Lung microvascular endothelial cell (primary cell): Measurements from ENCODE around the gene CYP27A1. TPM values are rescaled to one million over a fixed set of nuclear protein-coding genes. Genes with fewer than 3 reads are reported as not detected.
"Not testable (repeated sequence)": the region's sequence is repeated elsewhere in the genome, so short reads cannot be mapped to it uniquely, and the experiment has no call there.

Source experiments
- DNase-seq, 2 donors: peaks; one replicate each; pipeline versions ENCODE4 v3.0.0 to v3.0.0-alpha.2; 2010; ENCODE audit warnings: low read depth in 2 of 2
- total RNA-seq: library from RNA; depleted of rRNA; stranded (reverse); fragments of >200 nt; gene quantifications from 2 replicates; pipeline ENCODE4 v1.2.1, GENCODE V29; 2014

Gene CYP27A1
- total RNA-seq, 1 donor from 2014 or later = 7.1 TPM

DNA sequence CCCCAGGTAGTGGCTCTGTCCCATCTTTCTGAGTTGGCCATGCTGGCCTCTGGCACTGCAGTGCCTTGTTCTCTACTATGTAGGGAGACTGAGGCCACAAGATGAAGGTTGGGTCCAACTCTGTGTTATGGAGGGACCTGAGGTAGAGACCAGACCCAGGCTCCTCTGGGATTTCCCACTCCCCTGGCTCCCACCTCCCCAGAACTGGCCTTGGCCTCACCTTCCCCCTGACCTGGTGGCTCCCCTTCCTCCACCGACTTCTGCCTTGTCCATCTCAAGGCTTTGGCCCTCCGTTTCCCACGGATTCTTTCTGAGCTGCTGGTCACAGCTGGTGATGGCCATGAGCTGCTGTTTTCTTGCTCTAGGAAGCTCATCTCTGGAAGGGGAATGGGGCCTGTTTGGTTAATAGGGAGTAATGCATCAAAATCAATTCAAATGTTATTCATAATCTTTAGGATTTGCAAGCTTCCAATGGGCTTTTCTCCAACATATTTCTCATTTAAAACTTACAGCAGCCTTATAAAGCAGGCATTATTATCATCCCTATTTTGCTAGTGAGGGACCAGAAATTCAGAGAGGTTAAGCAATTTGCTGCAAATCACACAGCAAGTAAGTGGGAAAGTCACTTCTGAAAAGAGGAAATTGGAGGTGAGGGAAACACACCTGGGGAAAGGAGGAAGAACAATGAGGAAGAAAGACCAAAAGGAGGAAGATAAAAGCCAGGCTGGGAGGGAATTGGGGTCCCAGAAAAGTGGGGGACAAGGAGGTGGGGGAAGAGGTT, 48.8 kb downstream of the CYP27A1 start:
- DNase-seq = no peak

GRCh38 chr2:218831378-218831990, 49.5 kb downstream of the CYP27A1 start, which contains the start of gene PRKAG3:
TSS of gene PRKAG3 (minus strand) at chr2:218831803.
- no peak for DNase-seq

DNA sequence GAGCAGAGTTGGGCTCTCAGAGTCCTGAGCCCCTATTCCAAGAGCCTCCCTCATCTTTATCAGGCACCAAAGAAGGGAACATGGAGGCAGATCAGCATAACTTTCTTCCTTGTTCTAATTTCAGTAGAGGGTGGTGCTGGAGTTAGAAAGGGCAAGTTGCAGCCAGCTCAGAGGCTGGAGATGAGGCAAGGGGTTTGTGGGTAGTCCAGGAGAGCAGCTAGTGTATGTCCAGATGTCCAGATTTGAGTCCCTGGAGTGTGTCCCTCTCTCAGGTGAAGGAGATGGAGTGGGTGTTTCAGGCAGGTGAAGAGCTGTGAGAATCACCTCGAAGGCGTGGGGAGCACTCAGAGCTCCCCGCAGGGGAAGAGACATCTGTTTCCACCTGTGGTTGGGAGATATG, 50.1 kb downstream of the CYP27A1 start:
- no peak for DNase-seq

DNA sequence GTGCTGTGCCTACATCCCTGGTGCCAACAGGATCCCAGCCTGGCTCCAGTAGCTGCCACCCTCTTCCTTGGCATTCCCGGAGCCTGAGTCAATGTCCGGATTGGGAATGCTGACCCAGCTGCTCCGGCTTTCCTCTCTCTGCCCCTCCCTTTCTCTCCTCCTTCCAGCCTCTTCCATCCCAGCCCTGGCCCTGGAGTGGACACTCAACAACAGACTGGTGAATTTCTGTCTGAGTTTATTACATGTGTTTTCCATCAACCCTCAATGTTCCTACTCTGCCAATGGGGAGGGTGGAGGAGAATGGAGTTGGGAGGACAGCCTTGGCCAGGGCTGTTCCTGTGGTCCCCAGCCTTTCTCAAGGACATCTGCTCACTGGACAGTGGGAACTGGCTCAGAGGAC, 50.6 kb downstream of the CYP27A1 start:
- peak in 1 of 2 donors; percentile 53 for DNase-seq

- DNase-seq = peak in 1 of 2 donors; percentile 7
Measured at GRCh38 chr2:218833023-218833609, 51.2 kb downstream of the CYP27A1 start.

DNA sequence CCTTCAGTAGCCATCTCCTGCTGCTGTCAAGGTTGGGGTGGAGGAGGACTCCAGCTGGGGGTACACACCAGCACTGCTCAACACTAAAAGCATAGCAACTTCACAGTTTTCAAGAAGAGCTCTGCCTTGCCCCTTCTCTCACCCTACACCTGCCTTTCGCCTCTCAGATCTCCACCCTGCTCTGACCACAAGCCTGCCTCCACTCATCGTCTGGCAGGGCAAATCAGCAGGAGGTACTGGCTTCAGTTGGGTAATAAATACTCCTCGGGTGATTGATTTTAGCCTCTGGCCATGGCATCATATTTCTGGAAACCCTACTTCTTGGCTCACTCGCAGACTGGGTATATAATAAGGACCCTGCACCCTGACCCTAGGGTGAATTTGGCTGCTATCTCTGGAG, 52.7 kb downstream of the CYP27A1 start:
- DNase-seq = no peak

DNA sequence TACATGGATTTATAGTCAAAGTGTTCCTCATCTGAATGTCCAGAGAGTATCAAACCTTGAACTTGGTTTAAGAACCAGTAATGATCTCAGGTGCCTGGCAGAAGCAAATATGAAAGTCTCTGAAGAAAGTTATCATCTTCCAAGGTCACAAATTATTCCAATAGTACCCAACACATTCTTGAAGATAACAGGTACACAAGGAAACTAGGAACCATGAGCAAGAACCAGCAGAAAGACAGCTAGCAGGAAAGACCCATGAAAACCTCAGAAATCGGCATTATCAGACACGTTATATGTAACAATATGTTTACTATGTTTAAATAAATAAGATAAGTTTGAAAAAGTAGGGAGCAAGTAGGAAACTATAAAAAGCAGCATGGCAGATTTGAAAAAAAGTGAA, 55.5 kb downstream of the CYP27A1 start:
- no peak for DNase-seq

GRCh38 chr2:218839430-218839829, 57.5 kb downstream of the CYP27A1 start:
- DNase-seq = no peak

DNA sequence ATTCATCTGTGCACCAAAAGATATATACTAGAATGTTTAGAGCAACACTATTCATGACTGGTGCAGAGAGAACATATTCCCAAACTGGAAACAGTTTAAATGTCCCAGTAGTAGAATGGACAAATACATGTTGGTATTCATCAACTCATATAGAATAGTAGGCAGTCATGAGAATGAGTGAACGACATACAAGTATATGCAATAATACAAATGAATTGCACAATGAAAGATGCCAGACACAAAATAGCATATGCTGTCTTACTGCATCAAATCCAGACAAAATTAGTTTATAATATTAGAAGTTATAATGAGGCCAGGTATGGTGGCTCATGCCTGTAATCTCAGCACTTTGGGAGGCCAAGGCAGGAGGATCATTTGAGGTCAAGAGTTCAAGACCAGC, 57.9 kb downstream of the CYP27A1 start:
- no peak for DNase-seq

GRCh38 chr2:218844334-218844733, 62.4 kb downstream of the CYP27A1 start:
- DNase-seq = not testable (repeated sequence)

DNA sequence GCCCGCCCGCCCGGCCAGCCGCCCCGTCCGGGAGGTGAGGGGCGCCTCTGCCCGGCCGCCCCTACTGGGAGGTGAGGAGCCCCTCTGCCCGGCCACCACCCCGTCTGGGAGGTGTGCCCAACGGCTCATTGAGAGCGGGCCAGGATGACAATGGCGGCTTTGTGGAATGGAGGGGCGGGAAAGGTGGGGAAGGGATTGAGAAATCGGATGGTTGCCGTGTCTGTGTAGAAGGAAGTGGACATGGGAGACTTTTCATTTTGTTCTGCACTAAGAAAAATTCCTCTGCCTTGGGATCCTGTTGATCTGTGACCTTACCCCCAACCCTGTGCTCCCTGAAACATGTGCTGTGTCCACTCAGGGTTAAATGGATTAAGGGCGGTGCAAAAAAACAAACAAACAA, 65.0 kb downstream of the CYP27A1 start:
- not testable (repeated sequence) for DNase-seq

DNA sequence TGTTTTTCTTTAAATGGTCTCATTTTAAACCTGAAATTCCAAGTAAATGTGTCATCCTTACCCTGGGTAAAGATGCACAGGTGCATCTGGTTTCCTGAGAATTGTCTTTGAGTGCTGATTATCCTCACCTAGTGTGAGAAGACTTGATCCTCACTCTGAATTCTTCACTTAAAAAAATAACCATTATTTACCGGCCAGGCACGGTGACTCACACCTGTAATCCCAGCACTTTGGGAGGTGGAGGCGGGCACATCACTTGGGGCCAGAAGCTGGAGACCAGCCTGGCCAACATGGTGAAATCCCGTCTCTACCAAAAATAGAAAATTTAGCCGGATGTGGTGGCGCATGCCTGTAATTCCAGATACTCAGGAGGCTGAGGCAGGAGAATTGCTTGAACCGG, 67.8 kb downstream of the CYP27A1 start:
- DNase-seq = no peak

GRCh38 chr2:218850796-218851195, 68.8 kb downstream of the CYP27A1 start:
- no peak for DNase-seq

GRCh38 chr2:218851286-218851685, 69.3 kb downstream of the CYP27A1 start:
- DNase-seq = no peak

GRCh38 chr2:218852911-218853667, 71.1 kb downstream of the CYP27A1 start:
- peak; percentile 67 for DNase-seq

GRCh38 chr2:218853766-218854165, 71.8 kb downstream of the CYP27A1 start:
- DNase-seq = peak in 1 of 2 donors; percentile 17

DNA sequence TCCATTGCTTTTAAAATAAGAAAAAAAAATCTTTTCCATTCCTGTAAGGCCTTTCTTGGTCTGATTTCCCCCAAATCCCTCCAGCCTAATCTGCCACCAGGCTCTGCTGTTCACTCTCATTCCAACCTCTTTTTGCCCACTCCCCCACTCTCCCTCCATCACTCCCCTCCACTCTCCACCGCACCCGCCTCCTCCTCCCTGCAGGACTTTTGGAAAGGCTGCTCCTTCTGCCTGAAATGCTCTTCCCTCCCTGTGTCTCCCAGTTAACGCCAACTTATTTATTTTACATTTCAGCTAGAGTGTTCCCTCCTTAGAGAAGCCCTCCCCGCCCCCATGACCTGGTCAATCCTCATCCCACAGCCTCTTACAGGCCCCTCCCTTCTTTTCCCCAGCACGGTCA, 72.9 kb downstream of the CYP27A1 start:
- DNase-seq = no peak

GRCh38 chr2:218855305-218856166, 73.6 kb downstream of the CYP27A1 start:
- no peak for DNase-seq

DNA sequence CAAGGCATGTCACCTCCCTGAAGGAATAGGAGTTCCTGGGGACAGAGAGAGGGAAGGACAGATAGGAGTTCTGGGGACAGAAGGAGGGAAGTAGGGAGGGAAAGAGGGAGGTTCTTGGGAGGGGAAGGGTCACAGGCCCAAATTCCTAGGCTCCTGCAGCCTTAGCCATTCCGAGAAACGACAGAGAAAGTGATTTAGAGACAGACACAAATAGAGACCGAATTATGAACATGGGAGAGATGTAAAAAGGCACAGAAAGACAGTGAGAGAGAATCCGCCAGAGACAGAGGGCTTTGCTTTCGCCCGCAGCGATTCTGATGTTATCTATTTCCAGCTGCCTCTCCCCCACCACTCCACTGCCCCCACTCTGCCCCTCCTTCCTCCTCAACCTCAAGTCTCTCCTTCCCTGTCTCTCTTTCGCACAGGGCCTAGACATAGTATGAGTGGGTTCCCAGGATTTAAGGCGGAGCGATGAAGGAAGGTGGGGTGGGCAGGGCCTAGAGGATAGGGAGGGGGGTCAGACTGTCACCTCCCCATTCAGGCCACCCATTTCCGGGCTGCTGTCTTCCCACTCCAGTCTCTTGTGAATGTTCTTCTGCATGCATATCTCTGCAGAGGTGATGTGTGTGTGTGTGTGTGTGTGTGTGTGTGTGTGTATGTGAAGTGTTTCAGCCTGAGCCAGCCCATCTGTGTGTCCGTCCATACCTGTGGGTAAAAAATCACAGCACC, 74.4 kb downstream of the CYP27A1 start:
- no peak for DNase-seq

DNA sequence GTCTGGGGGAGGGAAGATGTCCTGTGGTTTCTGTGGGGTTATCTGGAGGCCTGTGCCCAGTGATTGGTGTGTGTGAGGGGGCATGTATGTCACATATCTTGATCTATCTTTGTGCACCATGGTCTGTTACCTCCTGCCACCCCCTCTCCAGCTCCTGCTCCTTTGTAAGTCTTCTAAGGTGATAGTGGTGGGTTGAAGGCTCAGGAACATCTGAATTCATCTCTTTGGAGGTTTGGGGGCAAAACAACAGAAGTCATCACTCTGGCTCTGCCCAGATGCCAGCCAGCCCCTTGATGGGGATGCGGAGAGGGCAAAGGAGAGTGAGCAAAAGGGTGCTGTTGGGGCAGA, 74.9 kb downstream of the CYP27A1 start:
- no peak for DNase-seq
